Nasal cavity respiratory epithelium epithelial cell of viscerocranial mucosa (primary cell): Measurements from ENCODE around the gene ZNF771. TPM values are rescaled to one million over a fixed set of nuclear protein-coding genes. Genes with fewer than 3 reads are reported as not detected.

Experiments
- total RNA-seq: library from RNA; depleted of rRNA; stranded (reverse); fragments of >200 nt; gene quantifications from 2 replicates; pipeline ENCODE4 v1.2.3, GENCODE V29; 2014

Gene ZNF771
- 6.0 and 8.2 TPM in 2 replicates for total RNA-seq

GRCh38 chr16:30407102-30407803 lies at the start of gene ZNF771:
TSS of gene ZNF771 (plus strand) at chr16:30407606. CDS start at chr16:30408054, 448 bp downstream.

GRCh38 chr16:30370456-30371247 lies 36.8 kb upstream of the ZNF771 start, which contains the start of gene TBC1D10B:
TSS of gene TBC1D10B (minus strand) at chr16:30370494. CDS start at chr16:30370183, 311 bp downstream.

GRCh38 chr16:30374538-30374937 lies 32.9 kb upstream of the ZNF771 start, which contains the start of gene MYL11:
TSS of gene MYL11 (plus strand) at chr16:30374802. CDS start at chr16:30374858, 56 bp downstream.

GRCh38 chr16:30382111-30382881 lies 25.1 kb upstream of the ZNF771 start, which contains the start of gene SEPTIN1:
TSS of gene SEPTIN1 (minus strand) at chr16:30382561. CDS start at chr16:30382542, 19 bp downstream.

GRCh38 chr16:30395155-30395991 lies 12.0 kb upstream of the ZNF771 start, which contains the start of gene ZNF48:
TSS of gene ZNF48 (plus strand) at chr16:30395420. CDS start at chr16:30395795, 375 bp downstream.

GRCh38 chr16:30429678-30430427 lies 22.4 kb downstream of the ZNF771 start, which contains the start of gene DCTPP1:
TSS of gene DCTPP1 (minus strand) at chr16:30430030. CDS start at chr16:30429980, 50 bp downstream.

GRCh38 chr16:30445408-30446202 lies 38.2 kb downstream of the ZNF771 start, which contains the start of gene SEPHS2:
TSS of gene SEPHS2 (minus strand) at chr16:30445874. CDS start at chr16:30445727, 147 bp downstream.

Other genes starting within 250 kb of the ZNF771 start
- 0.78 and 1.0 TPM in 2 replicates for gene CORO1A, start 224.0 kb upstream of the ZNF771 start, total RNA-seq
- 32.4 and 51.9 TPM in 2 replicates for gene BOLA2B, start 213.9 kb upstream of the ZNF771 start, total RNA-seq
- gene SLX1A, start 213.7 kb upstream of the ZNF771 start, total RNA-seq: 19.6 and 47.2 TPM in 2 replicates
- gene SULT1A3, start 208.4 kb upstream of the ZNF771 start, total RNA-seq: 1.0 and 1.9 TPM in 2 replicates
- gene NPIPB13, start 159.1 kb upstream of the ZNF771 start, total RNA-seq: under 0.01 and 1.8 TPM in 2 replicates
- 28.9 and 32.1 TPM in 2 replicates for gene CD2BP2, start 52.3 kb upstream of the ZNF771 start, total RNA-seq
- gene TBC1D10B, start 37.1 kb upstream of the ZNF771 start, total RNA-seq: 21.5 and 35.7 TPM in 2 replicates
- not detected in 2 replicates for gene MYL11, start 32.8 kb upstream of the ZNF771 start, total RNA-seq
- gene SEPTIN1, start 25.0 kb upstream of the ZNF771 start, total RNA-seq: 0.07 TPM in 1 of 2 replicates, not detected in the other
- 9.0 and 13.0 TPM in 2 replicates for gene ZNF48, start 12.2 kb upstream of the ZNF771 start, total RNA-seq
- gene DCTPP1, start 22.4 kb downstream of the ZNF771 start, total RNA-seq: 15.5 and 25.6 TPM in 2 replicates
- gene SEPHS2, start 38.3 kb downstream of the ZNF771 start, total RNA-seq: 34.7 and 43.4 TPM in 2 replicates
- under 0.01 TPM in 1 of 2 replicates, not detected in the other for gene ITGAL, start 65.1 kb downstream of the ZNF771 start, total RNA-seq
- gene ZNF768, start 119.0 kb downstream of the ZNF771 start, total RNA-seq: 31.5 and 34.2 TPM in 2 replicates
- gene ZNF747, start 127.3 kb downstream of the ZNF771 start, total RNA-seq: 5.7 and 6.8 TPM in 2 replicates
- 3.4 and 4.3 TPM in 2 replicates for gene ZNF764, start 150.8 kb downstream of the ZNF771 start, total RNA-seq
- 4.8 and 5.5 TPM in 2 replicates for gene ZNF688, start 164.1 kb downstream of the ZNF771 start, total RNA-seq
- gene ZNF785, start 178.1 kb downstream of the ZNF771 start, total RNA-seq: 4.1 and 8.2 TPM in 2 replicates
- gene ZNF689, start 202.8 kb downstream of the ZNF771 start, total RNA-seq: 3.1 and 4.7 TPM in 2 replicates
- 7.9 and 10.5 TPM in 2 replicates for gene PRR14, start 243.4 kb downstream of the ZNF771 start, total RNA-seq